ENCODE data around the gene CEP41. TPM values are rescaled to one million over a fixed set of nuclear protein-coding genes. Genes with fewer than 3 reads are reported as not detected.
"Not testable (repeated sequence)": the region's sequence is repeated elsewhere in the genome, so short reads cannot be mapped to it uniquely, and the experiment has no call there.

CEP41 gene
- total and polyA plus RNA-seq, 10 of the 15 experiments (the other 5 are each of a cell fraction or from before 2014, with no cell fraction given), result 11.4 to 43.0 (median 24.7) TPM

GRCh38 chr7:130452951-130453350 lies 12.1 kb upstream of the CEP41 start:
- Histone ChIP-seq H2AFZ (ENCODE audit: control insufficient read depth, low read depth, low read length) (no peak overlapping the region), H3K4me3 (no peak overlapping the region), H3K4me1 (ENCODE audit: control insufficient read depth, insufficient read depth, low read length) (peaks cover 3% of the 10 kb centered on the region; the same call in 1 of the 2 replicates), H3K79me2 (ENCODE audit: control insufficient read depth, insufficient read depth, low read length) (no peaks in the 10 kb centered on the region), H3K4me2 (ENCODE audit: control insufficient read depth, insufficient read depth) (no peak overlapping the region), H3K9ac (ENCODE audit: control insufficient read depth, insufficient read depth, low read length) (no peak overlapping the region), H3K27me3 (replicated peaks in 1 of 2; ENCODE audit: control insufficient read depth in 2 of 2, insufficient read depth in 2 of 2, low read length in 1 of 2) (no peaks in the 10 kb centered on the region), H3K9me3 (replicated peaks; ENCODE audit: control insufficient read depth, insufficient read depth, low read length) (no peaks in the 10 kb centered on the region), H3K36me3 (ENCODE audit: control insufficient read depth in 2 of 2, insufficient read depth in 2 of 2, low read length in 1 of 2) (no peaks in the 10 kb centered on the region), H3K27ac (ENCODE audit: control insufficient read depth, insufficient read depth) (no peak overlapping the region), H4K20me1 (ENCODE audit: control insufficient read depth, insufficient read depth) (no peaks in the 10 kb centered on the region)
- intact Hi-C loops (cut with micrococcal nuclease; ENCODE audit: unreplicated experiment) (no loop called here), in situ Hi-C loops (cut with MboI) (no loop called here)
- CTCF ChIA-PET, result interaction anchor here (1.1 kb wide), 2 partner anchors 12 to 305 kb away, joined by 3 to 4 read pairs; partner anchors contain the start of gene CEP41
- FAIRE-seq (no peak), ATAC-seq (no peak), DNase-seq (ENCODE audit: low read depth, low spot score) (no peak)
- POLR2A ChIA-PET, result no interaction called here
- 73% methylated on average over 3 of the region's 3 CpGs for WGBS (ENCODE audit: insufficient coverage, insufficient replicate concordance, low lambda C conversion rate, missing lambda C conversion rate)
- RAD21 ChIA-PET (ENCODE audit: unreplicated experiment), result no interaction called here
- SMC1A ChIA-PET (ENCODE audit: uncharacterized antibody, unreplicated experiment), result interaction anchor here (0.9 kb wide), 1 partner anchor 9 kb away, joined by 3 read pairs; no protein-coding TSS in a partner anchor
- TF ChIP-seq SRF (IDR thresholded peaks at IDR 0.05; ENCODE audit: low read depth in 2 of 2, low read length in 2 of 2), result no peak
- TF ChIP-seq CEBPZ (IDR thresholded peaks at IDR 0.05; ENCODE audit: low read depth, low read length), result no peak
- TF ChIP-seq PAX8 (IDR thresholded peaks at IDR 0.05), result no peak
- TF ChIP-seq ZNF207 (IDR thresholded peaks at IDR 0.05; ENCODE audit: borderline replicate concordance), result no peak
- no peak for TF ChIP-seq BRCA1 (IDR thresholded peaks at IDR 0.05; ENCODE audit: low read depth, low read length)
- BruUV-seq (replicated peaks), result no TSS peak

GRCh38 chr7:130451344-130451743 lies 10.5 kb upstream of the CEP41 start:
- in situ Hi-C loops (cut with MboI); H3K36me3 ChIP-seq (ENCODE audit: control insufficient read depth in 2 of 2, insufficient read depth in 2 of 2, low read length in 1 of 2); BruUV-seq (replicated peaks); H3K4me3 ChIP-seq; intact Hi-C loops (cut with micrococcal nuclease; ENCODE audit: unreplicated experiment); H3K4me2 ChIP-seq (ENCODE audit: control insufficient read depth, insufficient read depth); DNase-seq (ENCODE audit: low read depth, low spot score); H3K27me3 ChIP-seq (replicated peaks in 1 of 2; ENCODE audit: control insufficient read depth in 2 of 2, insufficient read depth in 2 of 2, low read length in 1 of 2); SMC1A ChIA-PET (ENCODE audit: uncharacterized antibody, unreplicated experiment); H3K27ac ChIP-seq (ENCODE audit: control insufficient read depth, insufficient read depth); H4K20me1 ChIP-seq (ENCODE audit: control insufficient read depth, insufficient read depth); H2AFZ ChIP-seq (ENCODE audit: control insufficient read depth, low read depth, low read length); H3K9me3 ChIP-seq (replicated peaks; ENCODE audit: control insufficient read depth, insufficient read depth, low read length); RAD21 ChIA-PET (ENCODE audit: unreplicated experiment); ATAC-seq; H3K79me2 ChIP-seq (ENCODE audit: control insufficient read depth, insufficient read depth, low read length); H3K9ac ChIP-seq (ENCODE audit: control insufficient read depth, insufficient read depth, low read length); FAIRE-seq; H3K4me1 ChIP-seq (ENCODE audit: control insufficient read depth, insufficient read depth, low read length): not testable (repeated sequence)
- ChIA-PET POLR2A (interaction anchor here (0.6 to 0.7 kb wide), 2 partner anchors 24 to 430 kb away, joined by 3 read pairs; no protein-coding TSS in a partner anchor), CTCF (interaction anchor here (0.7 kb wide), 1 partner anchor 52 kb away, joined by 4 read pairs; no protein-coding TSS in a partner anchor)
- 55% methylated on average over 3 of the region's 3 CpGs for WGBS (ENCODE audit: insufficient coverage, insufficient replicate concordance, low lambda C conversion rate, missing lambda C conversion rate)

Data from GM12878 (cell line).